Measurements from ENCODE around the gene MIAT.

MIAT gene

DNA sequence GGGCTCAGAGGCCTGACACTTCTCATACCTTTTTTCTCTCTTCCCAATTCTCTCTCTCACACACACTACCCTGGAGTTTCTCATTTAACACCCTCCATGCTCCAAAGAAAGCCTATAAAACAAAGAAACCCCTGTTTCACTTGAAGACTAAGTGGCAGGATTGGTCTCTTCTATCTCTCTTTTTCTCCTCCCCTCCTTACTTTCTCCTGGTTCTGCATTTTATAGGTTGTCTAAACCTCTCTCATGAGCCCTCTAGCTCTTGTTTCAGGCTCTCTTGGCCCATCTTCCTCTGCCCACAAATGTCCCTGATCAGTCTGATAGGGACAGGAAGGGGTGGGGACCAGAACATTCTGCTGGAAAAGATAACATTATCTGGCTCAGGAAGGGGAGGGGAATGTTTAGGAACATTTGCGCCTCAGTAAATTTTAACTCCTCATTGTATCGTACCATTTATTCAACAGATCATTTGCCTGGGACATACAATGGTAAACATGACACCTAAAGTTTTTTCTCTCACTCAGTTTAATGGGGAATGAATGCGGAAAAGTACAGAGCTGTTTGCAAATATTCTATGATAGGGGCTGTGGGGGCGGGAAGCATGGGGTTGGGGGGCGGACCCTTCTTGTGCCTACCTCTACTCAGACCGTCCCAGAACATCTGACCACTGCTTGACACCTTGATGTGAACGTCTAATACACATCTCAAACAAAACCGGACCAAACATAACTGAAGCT lies 24.8 kb upstream of the MIAT start:
- DNase-seq (ENCODE audit: low read depth in 2 of 2): no peak

DNA sequence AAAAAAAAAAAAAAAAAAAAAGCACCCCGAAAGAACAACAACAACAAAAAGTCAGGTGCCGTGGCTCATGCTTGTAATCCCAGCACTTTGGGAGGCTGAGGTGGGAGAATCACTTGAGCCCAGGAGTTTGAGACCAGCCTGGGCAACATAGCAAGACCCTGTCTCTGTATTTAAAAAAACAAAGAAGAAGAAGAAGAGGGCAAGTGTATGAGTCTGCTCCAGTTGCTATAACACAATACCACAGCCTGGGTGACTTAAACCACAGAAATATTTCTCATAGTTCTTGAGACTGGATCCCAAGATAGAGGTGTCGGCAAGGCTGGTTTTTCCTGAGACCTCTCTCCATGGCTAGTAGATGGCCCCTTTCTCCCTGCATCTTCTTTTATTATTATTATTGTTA lies 23.2 kb upstream of the MIAT start:
- no peak for DNase-seq (ENCODE audit: low read depth in 2 of 2)

DNA sequence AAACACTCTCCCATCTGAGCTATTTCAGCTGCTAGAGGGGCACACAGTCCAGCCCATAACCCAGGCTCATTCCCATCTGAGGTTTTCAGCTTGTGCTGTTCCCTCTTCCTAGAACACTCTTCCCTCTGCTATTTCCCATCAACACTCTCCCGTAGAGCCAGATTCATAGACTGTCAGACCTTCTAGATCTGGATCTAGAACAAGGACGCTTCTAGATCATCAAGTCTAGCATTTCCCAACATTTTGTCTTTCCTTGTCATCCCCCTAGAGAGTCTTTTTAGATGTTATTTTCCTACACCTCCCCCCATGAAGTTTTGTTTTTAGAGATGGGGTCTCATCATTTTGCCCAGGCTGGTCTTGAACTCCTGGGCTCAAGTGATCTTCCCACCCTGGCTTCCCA lies 22.3 kb upstream of the MIAT start:
- no peak for DNase-seq (ENCODE audit: low read depth in 2 of 2)

DNA sequence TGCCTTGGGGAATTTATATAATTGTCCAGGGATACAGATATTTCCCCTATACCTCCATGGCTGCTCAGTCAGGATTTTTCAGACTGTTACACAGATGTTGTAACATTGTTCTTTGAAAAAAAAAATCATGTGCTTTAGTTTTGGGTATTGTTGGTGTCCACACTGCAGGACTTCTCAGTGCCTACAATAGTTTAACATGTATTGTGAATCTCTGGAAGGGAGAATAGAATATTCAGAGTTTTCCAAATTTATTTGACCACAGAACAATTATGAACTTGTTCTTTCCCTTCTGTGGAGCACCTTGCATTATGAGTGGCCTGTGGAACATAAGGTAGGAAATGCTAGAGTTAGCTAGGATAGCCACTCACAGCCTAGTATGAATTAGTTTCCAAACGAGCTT lies 21.1 kb upstream of the MIAT start:
- no peak for DNase-seq (ENCODE audit: low read depth in 2 of 2)

GRCh38 chr22:26642465-26643417 lies 14.6 kb upstream of the MIAT start:
- peak; percentile 65 to 69 for DNase-seq (ENCODE audit: low read depth in 2 of 2)

DNA sequence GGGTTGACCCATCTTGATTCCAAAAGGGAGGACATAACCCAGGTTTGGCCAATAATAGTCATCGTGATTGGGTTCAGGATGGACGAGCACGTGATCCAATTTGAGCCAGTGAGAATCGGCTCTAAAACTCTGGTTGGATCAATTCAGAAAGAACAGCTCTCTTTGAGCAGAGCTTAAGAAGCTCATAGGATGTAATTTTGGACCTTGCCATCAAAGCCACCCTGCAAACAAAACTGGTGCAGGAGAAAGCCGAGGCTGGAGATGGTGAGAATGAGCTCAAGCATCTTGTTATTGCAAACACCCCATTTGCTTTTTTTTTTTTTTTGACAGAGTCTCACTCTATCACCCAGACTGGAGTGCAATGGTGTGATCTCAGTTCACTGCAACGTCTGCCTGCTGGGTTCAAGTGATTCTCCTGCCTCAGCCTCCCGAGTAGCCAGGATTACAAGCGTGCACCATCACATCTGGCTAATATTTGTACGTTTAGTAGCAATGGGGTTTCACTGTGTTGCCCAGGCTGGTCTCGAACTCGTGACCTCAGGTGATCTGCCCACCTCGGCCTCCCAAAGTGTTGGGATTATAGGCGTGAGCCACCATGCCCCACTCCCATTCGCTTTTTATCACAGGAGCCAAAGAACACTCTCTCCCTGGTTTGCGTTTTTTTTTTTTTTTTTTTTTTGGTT lies 13.8 kb upstream of the MIAT start:
- no peak for DNase-seq (ENCODE audit: low read depth in 2 of 2)

DNA sequence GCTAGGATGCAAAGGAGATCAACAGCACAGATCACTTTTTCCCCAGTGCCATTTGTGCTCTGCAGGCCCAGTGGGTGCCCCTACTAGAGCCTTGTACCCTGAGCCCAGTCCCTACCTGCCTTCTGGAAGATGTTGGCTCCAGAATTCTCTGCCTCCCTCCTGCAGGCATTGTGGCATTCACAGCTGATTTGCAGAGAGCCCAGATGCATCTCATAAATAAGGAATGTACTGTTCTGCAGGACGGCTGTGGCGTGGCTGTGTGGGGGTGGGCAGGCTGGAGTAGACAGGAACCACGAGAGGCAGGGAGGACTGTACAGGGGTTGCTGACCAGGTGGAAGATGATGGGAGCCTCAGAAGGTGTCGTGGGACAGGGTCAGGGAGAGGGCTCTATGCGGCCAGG lies 11.2 kb upstream of the MIAT start:
- DNase-seq (ENCODE audit: low read depth in 2 of 2): no peak

GRCh38 chr22:26648011-26648497 lies 9.3 kb upstream of the MIAT start:
- DNase-seq (ENCODE audit: low read depth in 2 of 2): peak in 1 of 2 donors; percentile 24

DNA sequence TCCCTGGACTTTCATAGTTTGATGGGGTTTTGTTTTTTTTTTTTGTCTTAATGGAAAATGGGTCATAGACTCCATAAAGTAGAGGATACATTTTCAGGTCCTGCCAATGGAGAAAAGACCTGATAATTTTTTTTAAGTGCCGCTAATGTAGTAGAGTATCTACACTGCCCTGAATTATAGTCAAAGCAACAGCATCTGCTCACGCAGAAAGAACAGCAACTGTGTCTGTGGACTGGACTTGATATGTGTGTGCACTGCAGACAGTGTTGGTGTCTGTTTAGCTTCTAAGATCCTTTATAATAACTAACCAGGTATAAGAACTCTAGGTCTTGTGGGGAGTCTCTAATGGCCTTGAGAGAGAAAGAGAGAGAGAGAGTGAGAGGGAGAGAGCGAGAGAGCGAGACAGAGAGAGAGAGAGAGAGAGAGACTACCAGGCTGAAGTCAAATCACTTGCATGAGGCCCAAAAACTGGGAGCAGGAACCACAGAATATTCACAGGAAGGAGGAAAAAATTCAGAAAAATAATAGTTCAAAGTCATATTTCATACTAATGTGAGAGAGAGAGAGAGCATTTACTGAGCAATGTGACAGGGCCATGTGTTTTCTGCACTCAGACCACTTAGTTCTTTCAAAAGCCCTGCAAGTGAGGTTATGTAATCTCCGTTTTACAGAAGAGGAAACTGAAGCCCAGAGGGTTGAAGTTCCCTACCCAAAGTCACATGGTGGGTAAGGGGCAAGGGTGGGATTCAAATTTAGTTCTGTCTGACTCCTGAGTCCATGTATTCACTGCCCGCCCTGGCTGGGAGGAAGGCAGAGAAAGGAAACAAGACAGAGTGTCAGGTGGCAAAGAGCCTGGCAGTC lies 8.6 kb upstream of the MIAT start:
- no peak for DNase-seq (ENCODE audit: low read depth in 2 of 2)

- DNase-seq (ENCODE audit: low read depth in 2 of 2): no peak
Observed at GRCh38 chr22:26650722-26651421, 6.5 kb upstream of the MIAT start.

GRCh38 chr22:26651815-26652214 lies 5.6 kb upstream of the MIAT start:
- DNase-seq (ENCODE audit: low read depth in 2 of 2): no peak

DNA sequence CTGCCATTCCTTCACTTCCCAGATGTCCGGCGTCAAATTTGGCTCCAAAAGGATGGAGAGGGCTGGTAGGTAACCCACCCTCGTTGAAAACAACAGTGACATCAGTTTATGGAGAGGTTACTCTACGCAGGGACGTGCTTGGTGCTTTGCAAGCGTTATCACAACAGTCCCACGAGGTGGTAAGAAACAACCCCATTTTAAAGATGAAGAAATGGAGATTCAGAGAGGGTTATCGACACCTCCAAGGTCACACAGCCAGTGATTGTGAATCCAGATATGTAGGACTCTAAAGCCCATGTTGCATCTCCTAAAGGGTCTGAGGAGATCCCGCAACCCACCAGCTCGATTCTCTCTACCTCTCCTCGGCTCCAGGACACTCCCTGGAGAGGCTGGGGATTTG lies 773 bp downstream of the MIAT start:
- no peak for DNase-seq (ENCODE audit: low read depth in 2 of 2)

DNA sequence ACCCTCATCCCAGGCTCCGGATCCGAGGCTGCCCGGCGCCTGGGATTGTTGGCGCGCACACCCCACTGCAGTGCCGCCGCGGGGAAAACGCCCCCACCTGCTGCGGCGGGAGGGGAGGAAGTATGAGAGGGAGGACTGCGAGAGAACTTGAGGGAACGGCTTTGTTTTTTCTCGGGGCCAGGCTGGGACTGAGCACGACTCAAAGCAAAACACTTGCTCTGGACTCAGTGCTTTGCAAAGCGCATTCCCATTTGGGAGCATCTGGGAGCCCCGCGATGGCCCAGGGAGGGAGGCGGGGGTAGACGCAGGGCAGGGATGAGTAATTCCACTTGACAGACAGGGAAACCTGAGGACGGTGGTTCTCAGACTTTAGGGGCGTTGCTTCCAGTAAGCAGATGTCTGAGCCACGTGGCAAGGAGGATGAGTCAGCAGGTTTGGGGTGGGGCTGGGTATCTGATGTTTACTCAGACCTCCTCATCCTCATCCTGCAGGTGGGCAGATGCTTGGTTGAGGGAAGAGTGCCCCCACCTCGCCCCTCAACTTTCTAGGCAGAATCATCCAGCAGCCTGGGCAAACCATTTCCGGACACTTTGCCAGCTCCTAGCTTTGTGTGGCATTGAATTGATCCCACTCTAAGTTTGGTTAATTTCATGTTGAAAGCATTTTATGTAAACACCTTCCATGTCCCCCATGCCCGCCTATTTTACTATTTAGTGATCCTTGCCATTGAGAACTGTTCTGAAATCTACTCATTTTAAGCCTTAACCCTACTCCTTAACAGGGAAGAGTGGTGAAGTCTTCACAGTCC lies 1.5 kb downstream of the MIAT start:
- DNase-seq (ENCODE audit: low read depth in 2 of 2): peak; percentile 57 to 58

DNA sequence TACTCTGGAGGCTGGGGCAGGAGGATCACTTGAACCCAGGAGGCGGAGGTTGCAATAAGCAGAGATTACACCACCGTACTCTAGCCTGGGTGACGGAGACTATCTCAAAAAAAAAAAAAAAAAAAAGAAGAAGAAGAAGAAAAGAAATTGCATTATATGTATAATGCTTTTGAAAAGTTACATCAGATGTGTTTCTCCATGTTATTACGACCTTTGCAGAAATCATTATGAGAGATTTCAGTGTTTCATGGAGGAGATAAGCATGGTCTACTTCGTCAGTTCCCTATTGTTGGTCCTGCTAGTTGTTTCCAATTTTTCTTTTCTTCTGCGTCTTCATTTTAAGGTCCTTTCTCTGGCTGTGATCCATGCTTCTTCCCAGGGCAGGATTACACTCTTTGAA lies 3.0 kb downstream of the MIAT start:
- DNase-seq (ENCODE audit: low read depth in 2 of 2): no peak

GRCh38 chr22:26660961-26661578 lies 3.7 kb downstream of the MIAT start:
- DNase-seq (ENCODE audit: low read depth in 2 of 2): no peak

GRCh38 chr22:26662160-26662559 lies 4.8 kb downstream of the MIAT start:
- no peak for DNase-seq (ENCODE audit: low read depth in 2 of 2)

DNA sequence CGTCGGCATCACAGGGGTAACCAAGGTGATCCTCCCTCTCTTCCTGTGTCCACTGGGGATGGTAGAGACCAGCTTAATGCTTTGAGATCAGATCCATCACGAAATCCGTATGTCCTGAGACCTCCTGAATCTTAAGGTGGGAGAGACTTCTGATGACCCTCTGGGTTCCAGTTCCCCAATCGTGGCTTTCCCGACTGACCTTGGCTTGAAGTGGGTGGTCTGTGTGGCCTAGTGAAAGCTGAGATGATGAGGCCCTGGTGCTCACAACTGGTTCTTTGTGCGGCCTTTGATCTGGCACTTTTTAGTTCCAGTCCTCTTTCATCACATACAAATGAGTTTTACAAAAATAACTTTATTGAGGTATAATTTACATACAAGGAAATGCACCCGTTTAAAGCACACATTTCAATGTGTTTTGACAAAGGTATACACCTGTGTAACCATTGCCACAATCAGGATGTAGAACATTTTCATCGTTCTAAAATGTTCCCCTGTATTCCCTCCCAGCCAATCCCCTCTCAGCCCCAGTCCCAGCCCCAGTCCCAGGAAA lies 6.1 kb downstream of the MIAT start:
- DNase-seq (ENCODE audit: low read depth in 2 of 2): no peak

DNA sequence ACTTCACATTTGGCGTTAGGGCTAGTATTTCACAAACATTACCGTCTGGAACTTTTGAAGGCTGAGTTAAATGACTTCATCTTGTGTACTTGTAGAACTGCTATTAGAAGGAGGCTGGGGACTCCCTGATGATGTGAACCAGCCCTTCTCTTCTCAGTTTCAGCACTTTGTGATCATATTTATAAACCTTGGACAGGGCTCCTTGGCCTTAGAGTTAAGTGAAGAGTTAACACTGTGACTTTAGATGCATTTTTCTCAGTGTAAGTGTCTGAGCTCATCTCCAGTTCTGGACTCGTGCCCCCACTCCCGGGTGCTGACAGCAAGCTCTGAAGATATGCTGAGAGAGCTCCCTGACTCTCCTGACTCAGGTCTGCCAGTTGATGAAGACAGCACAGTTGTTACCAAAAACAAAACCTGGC lies 8.4 kb downstream of the MIAT start:
- DNase-seq (ENCODE audit: low read depth in 2 of 2): no peak

- no peak for DNase-seq (ENCODE audit: low read depth in 2 of 2)
Observed at GRCh38 chr22:26667140-26667539, 9.8 kb downstream of the MIAT start.

Data from stimulated activated CD8-positive, alpha-beta memory T cell treated with anti-CD3 and anti-CD28 coated beads, Interleukin-2, amount 100 ng/mL, for 1 hour (primary cell).